T-helper 9 cell (primary cell): ENCODE results near the gene TARS2.

Experiments used
- DNase-seq: peaks from one replicate; pipeline ENCODE4 v3.0.0-alpha.2; 2020
- total RNA-seq, 2 donors: gene quantifications; one replicate each; lab custom pipeline; 2026; lab: John Stamatoyannopoulos, UW

TARS2 gene, protein sequence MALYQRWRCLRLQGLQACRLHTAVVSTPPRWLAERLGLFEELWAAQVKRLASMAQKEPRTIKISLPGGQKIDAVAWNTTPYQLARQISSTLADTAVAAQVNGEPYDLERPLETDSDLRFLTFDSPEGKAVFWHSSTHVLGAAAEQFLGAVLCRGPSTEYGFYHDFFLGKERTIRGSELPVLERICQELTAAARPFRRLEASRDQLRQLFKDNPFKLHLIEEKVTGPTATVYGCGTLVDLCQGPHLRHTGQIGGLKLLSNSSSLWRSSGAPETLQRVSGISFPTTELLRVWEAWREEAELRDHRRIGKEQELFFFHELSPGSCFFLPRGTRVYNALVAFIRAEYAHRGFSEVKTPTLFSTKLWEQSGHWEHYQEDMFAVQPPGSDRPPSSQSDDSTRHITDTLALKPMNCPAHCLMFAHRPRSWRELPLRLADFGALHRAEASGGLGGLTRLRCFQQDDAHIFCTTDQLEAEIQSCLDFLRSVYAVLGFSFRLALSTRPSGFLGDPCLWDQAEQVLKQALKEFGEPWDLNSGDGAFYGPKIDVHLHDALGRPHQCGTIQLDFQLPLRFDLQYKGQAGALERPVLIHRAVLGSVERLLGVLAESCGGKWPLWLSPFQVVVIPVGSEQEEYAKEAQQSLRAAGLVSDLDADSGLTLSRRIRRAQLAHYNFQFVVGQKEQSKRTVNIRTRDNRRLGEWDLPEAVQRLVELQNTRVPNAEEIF
- 19.5 to 30.1 reads per million in 2 donors for total RNA-seq

DNA sequence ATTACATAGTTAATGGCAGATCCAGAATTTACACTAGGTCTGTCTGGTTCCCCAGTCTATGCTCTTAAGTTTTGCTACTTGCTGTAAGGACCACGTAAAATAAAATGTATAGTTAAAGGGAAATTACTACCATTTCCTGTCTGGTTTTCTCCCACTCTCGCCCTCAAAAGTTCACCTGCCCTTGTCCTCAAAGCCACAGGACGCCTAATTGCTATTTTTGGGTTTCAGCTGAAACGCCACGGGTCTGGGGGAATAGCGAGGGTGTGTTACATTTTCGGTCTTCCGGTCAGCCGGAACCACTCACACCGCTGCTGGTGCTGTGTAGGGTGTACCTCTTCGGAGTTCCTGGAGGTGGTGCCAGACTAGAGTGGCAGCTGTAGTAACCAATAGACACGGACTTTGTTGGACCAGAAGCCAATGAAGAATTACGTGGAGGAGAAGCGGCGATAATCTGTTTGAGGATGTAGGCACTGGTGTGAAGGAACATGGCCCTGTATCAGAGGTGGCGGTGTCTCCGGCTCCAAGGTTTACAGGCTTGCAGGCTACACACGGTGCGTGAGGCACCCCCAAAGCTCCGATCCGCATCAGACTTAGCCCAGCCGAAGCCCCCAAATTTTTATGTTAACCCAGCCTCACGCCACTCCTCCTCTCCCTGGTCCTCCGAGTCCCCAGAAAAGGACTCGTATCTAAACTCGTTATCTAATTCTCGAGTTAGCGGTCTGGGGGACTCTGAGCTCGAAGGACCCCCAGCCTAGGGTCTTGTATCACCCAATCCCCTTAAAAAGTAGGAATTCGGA, at the start of gene TARS2:
TSS of gene TARS2 (plus strand) at position 454 of the 797 bp plus-strand sequence. CDS start at position 486, 32 bp downstream.
- DNase-seq, result peak; percentile 83

DNA sequence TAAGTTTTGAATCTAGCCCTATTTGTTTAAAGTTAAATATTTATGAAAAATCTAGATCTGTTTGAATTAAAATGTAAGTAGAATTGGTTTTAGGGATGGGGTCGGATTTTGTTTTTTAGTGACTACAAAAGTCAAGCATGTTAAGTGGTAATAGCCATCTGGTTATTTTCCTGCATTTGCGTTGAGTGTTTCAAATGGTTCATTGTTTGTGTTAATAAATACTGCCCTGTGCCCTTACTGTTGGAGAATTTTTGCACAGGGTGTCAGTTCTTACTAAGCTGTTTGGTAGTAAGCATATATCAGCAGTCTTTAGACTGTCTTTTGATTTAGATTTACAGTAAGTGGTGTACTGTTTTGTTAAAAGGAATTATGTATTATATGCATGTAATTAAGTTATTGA, 46.1 kb upstream of the TARS2 start:
- DNase-seq, result no peak

DNA sequence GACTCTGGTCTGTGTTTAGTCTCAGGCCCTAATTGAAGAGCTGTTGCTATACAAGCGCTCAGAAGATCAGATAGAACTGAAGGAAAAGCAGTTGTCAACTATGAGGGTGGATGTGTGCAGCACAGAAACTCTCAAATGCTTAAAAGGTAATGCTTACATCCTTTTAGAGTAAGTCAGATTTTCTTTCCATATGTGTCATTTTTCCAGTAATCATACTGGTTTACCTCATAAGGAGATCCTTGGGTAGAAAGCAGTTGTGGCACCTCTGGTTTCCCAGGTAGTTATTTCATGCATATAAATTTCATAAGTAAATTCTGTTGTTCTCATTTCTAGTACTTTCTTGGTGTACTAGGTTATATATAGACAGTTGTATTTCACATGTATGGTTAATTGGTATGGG, 43.0 kb upstream of the TARS2 start:
- DNase-seq, result no peak

DNA sequence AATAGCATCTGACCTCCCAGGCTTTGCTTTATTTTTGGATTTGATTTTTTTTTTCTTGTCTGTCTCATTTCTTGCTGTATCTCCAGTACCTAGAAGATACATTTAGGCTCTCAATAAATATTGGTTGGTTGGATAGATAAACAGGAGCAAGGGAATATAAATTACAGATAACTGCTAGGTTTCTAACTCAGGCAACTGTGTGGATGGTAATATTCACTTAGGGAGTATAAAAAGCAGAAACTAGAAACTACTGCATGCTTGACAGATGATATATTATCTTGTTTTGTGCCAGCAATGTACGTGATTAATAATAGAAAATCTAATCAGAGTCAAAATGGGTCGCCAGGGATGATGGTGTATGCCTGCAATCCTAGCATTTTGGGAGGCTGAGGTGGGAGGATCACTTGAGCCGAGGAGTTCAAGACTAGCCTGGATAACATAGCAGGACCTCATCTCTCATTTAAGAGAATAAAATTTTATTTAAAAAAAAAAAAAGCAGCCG, 31.0 kb upstream of the TARS2 start:
- DNase-seq, result no peak

DNA sequence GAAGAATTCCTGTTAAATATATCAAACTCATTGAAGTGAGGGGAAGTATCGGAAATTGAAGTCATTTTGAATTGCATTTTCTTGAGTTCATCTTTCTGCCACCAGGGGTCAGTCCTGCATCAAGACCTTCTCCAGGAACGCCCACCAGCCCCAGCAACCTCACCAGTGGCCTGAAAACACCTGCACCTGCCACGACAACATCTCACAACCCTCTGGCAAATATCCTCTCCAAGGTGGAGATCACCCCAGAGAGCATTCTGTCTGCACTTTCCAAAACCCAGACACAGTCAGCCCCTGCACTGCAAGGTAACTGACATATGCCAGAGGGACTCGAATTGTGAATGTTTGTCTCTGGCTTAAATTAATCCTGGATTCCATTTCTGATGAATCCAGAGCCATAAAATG, 22.8 kb upstream of the TARS2 start:
- DNase-seq, result peak; percentile 58

DNA sequence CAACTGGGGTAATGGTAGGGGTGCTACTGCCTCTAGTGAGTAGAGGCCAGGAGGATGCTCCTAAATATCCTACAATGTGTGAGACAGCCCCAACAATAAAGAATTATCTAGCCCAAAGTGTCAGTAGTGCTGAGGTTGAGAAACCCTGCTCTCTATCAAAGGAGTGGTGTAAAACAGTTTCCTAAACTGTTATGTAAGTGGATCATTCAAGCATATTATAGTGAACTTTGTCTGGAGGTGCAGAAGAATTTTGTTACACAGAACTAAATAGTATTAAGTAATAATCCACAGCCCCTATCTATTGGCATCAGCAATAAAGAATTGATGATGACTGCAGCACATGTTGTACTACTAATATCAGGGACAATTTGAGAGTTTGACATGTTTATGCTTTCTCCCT, 20.3 kb upstream of the TARS2 start:
- DNase-seq, result no peak

DNA sequence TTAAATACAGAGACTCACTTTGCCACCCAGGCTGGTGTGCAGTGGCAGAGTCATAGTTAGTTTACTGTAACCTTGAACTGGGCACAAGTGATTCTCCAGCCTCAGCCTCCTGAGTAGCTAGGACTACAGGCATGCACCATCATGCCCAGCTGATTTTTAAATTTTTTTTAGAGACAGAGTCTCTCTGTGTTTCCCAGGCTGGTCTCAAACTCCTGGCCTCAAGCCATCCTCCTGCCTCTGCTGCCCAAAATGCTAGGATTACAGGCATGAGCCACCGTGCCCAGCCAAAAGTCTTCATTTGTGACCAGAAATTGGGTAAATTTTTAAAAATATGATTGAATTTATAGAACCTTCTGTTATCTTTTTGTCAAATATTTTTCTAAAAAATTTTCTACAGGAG, 17.9 kb upstream of the TARS2 start:
- no peak for DNase-seq

DNA sequence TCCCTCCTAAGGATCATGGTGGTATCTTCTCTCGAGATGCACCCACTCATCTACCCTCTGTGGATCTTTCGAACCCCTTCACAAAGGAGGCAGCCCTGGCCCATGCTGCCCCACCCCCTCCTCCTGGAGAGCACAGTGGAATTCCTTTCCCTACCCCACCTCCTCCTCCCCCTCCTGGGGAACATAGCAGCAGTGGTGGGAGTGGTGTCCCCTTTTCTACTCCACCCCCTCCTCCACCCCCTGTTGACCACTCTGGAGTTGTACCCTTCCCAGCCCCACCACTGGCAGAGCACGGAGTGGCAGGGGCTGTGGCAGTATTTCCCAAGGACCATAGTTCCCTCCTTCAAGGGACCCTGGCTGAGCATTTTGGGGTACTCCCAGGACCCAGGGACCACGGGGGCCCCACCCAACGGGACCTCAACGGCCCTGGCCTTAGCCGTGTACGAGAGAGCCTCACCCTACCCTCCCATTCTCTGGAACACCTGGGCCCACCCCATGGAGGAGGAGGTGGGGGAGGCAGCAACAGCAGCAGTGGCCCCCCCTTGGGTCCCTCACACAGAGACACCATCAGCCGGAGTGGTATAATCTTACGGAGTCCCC, 14.5 kb upstream of the TARS2 start:
- DNase-seq, result no peak

DNA sequence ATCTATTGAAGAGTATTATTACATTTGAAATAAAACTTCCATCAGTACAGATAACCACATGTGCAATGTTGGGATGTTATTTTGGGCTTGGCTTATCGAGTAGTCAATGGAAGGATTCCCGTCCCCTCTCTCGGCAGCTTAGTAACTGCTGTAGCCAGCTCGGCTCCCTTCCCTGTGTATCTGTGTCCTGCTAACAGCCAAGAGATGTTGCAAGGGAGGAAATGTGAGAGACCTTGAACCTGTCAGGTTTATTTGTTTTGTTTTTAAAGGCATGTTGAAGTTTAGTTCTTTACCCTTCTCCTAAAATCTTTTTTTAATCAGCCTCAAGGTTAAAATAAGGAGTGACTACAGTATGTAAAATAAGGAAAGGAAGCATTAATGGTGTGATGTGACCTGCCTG, 13.6 kb upstream of the TARS2 start:
- DNase-seq, result no peak

DNA sequence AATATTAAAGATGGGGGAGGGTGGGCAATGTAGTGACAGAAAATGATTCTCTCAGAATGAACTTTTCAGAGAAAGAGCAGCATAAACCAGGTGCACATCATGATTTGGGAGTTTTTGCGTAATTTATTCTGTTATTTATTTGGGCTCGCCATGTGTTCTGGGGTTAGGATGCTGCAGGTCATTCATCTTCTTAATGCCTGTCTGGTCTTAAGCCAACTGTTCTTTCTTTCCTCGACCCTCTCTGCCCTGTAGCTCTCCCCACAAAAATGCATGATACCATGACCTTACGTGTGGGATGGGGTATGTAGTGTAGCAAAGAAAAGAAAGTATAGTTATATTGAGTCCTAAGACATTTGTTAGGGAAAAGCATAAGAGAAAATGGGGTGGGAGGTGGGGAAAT, 12.3 kb upstream of the TARS2 start:
- no peak for DNase-seq

DNA sequence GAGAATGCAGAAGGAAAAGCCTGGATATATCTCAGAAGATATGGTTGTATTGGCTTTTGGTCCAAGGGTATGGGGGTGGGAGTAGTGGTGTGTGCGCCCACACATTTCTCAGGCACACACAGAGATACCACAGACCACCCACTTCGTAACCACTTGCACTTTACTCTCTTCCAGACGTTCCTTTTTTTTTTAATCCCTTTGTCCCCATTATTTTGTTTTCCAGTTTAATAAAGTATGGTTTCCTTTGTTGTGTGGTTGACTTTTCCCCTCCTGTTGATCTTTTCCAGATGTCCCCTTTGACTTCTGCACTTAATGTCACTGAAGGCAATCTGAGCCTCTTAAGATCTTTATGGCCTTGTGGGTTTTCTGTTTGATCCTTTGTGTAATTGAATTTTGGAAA, 10.5 kb upstream of the TARS2 start:
- no peak for DNase-seq

DNA sequence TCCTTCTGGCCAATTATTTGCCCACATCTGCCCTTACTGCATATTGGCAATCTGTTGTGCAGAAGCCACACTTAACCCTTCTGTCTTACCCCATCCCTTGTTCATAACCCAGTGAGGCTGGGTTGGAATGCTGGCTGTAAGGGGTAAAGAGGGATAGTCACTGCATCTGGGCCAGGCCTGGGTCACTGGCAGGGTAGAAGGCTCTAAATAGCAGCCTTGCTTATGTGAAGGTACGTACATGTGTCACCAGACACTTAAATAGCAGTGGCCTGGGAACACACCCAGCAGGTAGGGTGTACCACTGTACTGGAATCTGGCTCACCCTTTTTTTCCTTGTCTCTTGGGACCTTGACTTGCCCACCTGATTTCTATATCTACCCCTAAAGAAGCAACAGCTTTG, 9.9 kb upstream of the TARS2 start:
- DNase-seq, result no peak

DNA sequence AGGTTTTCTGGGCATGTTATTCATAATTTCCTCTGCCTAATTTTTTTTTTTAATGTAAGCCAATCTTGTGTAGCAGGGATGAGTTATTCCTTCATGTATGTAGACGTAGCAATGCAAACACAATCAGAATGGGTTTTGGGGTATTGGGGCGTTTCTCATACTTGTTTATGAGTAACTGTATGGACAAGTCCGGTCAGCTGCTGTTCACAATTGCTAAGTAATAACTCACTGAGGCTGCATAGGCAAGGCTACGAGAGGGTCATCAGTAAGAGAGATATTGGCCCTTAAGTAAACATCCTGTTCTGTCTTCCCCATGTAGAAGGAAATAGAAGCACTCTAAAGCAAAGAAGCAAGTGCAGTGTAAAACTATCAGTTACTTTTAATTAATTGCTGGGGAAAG, 9.5 kb upstream of the TARS2 start:
- no peak for DNase-seq

DNA sequence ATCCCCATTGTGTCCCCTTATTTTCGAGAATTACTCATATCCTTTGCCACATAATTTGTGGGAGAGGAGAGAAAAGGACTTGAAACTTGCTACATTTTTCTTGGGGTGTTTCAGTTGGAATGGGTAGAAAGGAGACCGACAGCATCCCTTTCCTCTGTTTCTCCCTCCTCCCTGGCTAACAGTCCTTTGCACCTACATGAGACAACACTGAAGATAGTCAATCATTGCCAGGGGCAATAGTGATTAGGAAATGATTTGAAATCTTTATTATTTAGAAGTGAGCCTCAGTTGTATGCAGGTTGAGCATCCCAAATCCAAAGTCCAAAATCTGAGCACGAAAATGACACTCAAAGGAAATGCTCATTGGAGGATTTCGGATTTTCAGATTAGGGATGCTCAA, 7.8 kb upstream of the TARS2 start:
- DNase-seq, result no peak

DNA sequence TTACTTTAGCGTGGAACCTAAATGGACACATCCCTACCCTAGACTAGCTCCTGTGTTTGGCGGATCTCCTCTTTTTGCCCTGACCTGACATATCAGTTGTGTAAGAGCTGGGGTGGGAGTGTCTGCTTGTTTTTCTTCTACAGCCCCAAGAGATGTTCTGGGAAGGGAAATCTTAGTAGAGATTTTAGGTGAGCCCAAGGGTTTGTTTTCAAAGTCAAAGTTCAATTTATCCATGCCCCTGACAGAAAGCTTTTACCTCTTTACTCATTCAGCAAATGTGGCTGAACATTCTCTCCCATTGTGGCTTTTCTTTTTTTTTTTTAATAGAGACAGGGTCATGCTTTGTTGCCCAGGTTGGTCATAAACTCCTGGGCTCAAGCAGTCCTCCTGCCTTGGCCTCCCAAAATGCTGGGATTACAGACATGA, 7.3 kb upstream of the TARS2 start:
- DNase-seq, result no peak

DNA sequence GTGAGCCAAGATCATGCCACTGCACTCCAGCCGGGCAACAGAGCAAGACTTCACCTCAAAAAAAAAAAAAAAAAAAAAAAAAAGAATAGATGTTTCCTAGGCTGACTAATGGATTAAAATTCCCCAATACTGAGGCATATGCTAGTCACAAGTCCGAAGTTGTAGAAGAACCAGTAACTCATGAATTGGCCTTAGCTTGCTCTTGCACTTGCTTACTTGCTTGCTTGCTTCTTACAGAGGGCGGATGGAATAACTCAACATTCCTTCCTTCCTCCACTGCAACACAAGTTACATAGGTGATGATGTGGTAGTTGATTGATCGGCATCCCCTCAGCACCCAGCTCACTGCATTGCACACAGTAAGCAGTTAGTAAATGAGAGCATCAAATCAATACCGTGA, 2.8 kb upstream of the TARS2 start:
- no peak for DNase-seq

DNA sequence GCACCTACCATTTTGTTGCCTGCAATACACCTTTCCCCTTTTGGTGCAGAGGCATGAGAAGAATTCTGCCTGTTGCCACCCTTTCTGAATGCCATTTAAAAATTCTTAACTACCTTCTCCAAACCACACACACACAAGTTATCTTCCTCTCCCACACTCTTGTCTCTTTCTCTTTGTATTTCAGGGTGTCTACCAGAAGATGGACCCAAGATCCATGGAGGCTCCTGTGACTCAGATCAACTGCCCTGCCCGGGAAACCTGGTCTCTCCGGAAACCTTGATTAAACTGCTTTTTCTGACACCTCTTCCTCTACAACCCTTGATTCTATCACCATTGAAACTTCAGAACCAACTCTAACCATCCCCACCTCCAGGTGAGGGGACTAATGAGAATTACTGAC, 2.4 kb upstream of the TARS2 start:
- DNase-seq, result no peak

DNA sequence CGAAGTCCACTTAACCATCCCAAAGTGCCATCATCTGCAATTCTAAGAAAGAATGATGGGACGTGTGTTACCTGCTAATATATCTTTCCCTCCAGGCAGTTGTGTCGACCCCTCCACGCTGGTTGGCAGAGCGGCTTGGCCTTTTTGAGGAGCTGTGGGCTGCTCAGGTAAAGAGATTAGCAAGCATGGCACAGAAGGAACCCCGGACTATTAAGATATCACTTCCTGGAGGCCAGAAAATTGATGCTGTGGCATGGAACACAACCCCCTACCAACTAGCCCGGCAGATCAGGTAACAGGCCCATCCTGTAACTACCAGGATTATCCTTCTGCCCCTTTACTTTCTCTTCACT, 520 bp downstream of the TARS2 start:
- no peak for DNase-seq

DNA sequence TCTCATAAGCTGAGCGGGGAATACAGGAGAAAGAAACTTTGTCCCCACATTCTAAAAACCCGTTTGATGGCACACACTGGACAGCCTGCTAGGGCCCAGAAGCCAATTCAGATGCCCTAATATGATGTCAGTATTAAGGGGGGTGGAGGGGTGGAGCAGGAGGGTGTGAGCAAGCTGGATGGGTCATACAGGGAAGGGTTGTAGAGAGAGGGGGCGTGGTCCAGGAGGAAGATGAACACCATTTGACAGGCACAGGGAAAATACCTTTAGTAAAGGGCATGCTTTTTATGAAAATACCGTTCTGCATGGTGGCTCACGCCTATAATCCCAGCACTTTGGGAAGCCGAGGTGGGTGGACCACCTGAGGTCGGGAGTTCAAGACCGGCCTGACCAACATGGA, 6.0 kb downstream of the TARS2 start:
- DNase-seq, result no peak

DNA sequence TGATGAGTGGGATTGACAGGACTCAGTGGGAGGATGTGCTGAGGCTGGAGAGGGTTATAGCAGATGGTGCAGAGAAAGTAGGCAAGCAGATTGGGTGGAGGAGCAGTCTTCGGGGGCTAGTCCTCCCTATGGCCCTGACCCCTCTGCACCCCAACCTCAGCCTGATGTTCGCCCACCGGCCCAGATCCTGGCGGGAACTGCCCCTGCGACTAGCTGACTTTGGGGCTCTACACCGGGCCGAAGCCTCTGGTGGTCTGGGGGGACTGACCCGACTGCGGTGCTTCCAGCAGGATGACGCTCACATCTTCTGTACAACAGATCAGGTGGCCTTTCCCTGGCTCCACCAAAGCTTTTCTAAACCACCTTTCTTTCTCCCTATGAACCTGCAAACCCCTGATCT, 11.1 kb downstream of the TARS2 start:
- DNase-seq, result no peak

DNA sequence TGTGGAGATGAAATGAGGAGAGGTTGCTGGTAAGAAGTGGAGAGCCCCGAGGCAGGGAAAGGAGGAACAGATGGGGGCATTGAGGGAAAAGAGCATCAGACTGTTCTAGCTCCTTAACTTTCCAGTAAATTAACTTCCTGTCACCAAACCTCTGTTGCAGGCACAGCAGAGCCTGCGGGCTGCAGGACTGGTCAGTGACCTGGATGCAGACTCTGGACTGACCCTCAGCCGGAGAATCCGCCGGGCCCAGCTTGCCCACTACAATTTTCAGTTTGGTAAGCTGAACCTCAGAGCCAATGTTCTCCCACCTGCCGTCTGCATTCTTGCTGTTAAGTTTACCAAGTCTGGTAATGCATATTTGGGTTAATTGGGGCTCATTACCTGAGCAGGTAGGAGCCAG, 18.2 kb downstream of the TARS2 start:
- no peak for DNase-seq

DNA sequence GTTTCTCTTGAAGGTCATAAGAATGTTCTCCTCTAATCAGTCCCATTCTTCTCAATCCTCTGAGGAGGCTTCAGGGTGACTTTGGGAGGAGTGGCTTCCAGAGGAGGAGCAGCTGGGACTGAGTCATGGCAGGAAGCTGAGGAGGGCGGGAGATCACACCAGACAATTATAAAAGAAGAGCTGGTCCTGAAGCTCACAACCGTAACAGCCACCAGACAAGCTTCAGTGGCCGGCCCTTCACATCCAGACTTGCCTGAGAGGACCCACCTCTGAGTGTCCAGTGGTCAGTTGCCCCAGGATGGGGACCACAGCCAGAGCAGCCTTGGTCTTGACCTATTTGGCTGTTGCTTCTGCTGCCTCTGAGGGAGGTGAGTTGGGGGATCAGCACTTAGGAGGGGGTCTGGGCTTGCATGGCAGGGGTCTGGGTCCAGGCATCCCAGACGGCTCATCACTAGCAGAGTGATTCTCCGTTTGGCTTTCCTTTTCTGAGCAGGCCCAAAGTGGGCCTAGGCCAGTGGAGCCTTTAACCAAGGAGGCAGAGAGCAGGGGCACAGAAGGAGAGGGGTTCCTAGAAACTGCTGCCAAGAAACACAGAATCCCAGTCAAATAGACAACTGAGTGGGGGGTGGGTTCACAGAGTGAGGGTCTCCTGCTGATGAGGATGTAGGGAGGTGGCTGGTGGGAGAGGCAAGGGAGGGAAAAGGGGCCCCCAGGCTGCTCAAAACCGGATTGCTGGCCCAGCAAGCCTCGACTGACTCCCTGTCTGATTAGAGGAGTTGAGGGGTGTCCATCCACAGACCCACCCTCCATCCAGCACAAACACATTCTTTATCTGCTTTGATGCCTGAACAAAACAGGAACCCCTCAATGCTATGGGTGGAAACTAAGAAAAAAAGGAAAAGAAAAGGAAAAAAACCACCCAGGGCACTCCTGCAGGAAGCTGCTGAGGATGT, 21.0 kb downstream of the TARS2 start, which contains the start of gene ECM1:
TSS of gene ECM1 (plus strand) at position 198 of the 953 bp plus-strand sequence. CDS start at position 299, 101 bp downstream.
- no peak for DNase-seq
